DND-41 (cell line): ENCODE results near the gene STMN3.
"Not testable (repeated sequence)": the region's sequence is repeated elsewhere in the genome, so short reads cannot be mapped to it uniquely, and the experiment has no call there.

Experiments used
- EZH2 ChIP-seq: IDR thresholded peaks from 3 replicates; pipeline ENCODE4 v1.6.1; 2012; ENCODE audit warnings: borderline replicate concordance, low read depth, mild to moderate bottlenecking, moderate library complexity, low read length, inconsistent platforms; ENCODE audit not compliant: severe bottlenecking
- TF ChIP-seq, protein P1 (sequence below): IDR thresholded peaks from 2 replicates; pipeline ENCODE4 v1.5.1; 2012; ENCODE audit warnings: borderline replicate concordance, low read length, moderate library complexity, mild to moderate bottlenecking; ENCODE audit not compliant: poor library complexity, severe bottlenecking; ENCODE audit errors: extremely low read depth

DNA sequence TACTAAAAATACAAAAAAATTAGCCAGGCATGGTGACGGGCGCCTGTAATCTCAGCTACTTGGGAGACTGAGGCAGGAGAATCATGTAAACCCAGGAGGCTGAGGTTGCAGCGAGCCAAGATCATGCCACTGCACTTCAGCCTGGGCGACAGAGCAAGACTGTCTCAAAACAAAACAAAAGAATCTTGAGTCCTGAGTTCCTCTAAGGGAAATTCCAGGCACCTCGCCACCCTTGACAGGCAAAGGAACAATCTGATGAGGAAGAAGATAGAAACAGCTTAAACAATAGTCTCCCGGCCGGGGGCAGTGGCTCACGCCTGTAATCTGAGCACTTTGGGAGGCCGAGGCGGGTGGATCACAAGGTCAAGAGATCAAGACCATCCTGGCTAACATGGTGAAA is 21.8 kb downstream of the STMN3 start:
- TF ChIP-seq, protein P1, sequence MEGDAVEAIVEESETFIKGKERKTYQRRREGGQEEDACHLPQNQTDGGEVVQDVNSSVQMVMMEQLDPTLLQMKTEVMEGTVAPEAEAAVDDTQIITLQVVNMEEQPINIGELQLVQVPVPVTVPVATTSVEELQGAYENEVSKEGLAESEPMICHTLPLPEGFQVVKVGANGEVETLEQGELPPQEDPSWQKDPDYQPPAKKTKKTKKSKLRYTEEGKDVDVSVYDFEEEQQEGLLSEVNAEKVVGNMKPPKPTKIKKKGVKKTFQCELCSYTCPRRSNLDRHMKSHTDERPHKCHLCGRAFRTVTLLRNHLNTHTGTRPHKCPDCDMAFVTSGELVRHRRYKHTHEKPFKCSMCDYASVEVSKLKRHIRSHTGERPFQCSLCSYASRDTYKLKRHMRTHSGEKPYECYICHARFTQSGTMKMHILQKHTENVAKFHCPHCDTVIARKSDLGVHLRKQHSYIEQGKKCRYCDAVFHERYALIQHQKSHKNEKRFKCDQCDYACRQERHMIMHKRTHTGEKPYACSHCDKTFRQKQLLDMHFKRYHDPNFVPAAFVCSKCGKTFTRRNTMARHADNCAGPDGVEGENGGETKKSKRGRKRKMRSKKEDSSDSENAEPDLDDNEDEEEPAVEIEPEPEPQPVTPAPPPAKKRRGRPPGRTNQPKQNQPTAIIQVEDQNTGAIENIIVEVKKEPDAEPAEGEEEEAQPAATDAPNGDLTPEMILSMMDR, result not testable (repeated sequence)
- TF ChIP-seq EZH2, result not testable (repeated sequence)
